HG02885 (cell line): ENCODE results near the gene MAP3K8.
"Not testable (repeated sequence)": the region's sequence is repeated elsewhere in the genome, so short reads cannot be mapped to it uniquely, and the experiment has no call there.

Source experiments
- ATAC-seq: cut with Tn5 transposase; IDR thresholded peaks from one replicate; pipeline ENCODE4 v1.9.1; 2021; ENCODE audit warnings: mild to moderate bottlenecking; ENCODE audit not compliant: unreplicated experiment, poor library complexity

Gene MAP3K8

GRCh38 chr10:30422151-30422695 lies 11.8 kb upstream of the MAP3K8 start:
- no peak for ATAC-seq

DNA sequence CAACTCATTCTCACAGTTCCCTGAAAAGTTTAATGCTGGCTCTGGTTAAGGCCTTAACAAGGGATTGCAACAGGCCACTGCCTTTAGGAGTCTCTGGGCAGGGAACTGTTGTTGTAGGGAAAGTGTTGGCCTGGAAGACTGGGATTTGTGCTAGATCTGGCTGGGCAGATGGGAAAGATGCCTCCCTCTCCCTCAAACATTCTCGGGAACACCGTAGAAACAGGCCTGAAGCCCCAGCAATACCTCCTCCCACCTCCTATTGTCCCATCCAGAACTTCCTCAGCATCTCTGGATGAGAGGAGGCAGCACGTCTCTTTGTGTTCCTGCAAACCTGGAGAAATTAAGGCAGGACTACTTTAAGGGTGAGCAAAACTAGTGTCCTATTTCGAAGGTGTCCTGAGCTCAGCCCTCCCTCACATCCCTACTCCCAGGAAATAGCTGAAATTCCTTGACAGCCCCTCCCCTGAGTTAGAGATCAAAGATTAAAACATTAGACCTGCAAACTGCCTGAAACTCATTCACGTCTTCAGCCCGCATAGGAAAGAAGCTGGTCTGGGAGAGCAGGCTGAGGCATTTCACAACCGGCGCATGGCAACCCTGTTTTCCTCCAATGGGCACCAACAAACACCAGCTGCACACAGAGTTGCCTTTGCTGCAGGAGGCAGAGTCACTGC lies 10.9 kb upstream of the MAP3K8 start:
- no peak for ATAC-seq

GRCh38 chr10:30423655-30424275 lies 10.2 kb upstream of the MAP3K8 start:
- not testable (repeated sequence) for ATAC-seq

DNA sequence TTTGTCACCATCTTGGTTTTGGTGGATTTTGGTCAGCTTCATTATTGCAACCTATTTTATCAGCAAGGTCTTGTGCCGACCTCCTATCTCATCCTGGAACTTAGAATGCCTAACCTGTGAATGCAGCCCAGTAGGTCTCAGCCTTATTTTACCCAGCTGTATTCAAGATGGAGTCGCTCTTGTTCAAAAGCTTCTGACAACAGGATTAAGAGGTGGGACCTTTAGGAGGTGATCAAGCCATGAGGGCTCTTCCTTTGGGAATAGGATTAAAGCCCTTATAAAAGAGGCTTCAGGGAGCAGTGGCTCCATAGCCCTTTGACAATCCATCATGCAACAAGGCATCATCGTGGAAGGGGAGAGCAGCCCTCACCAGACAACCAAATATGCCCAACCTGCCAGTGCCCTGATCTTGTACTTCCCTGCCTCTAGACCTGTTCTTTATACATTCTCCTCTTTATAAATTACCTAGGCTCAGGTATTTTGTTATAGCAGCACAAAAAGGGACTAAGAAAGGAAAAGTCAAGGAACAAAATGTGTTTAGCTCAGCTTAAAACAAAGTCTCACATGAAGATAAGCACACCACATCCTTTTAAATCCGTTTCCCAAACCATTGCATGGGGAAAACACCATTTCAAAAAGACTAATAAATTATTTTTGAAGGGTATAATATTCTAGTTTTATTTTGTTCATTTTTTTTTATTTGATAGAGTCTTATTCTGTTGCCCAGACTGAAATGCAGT lies 8.5 kb upstream of the MAP3K8 start:
- ATAC-seq: no peak

- ATAC-seq: no peak
Measured at GRCh38 chr10:30430544-30431298, 3.3 kb upstream of the MAP3K8 start.

GRCh38 chr10:30431435-30431911 lies 2.5 kb upstream of the MAP3K8 start:
- ATAC-seq: no peak

DNA sequence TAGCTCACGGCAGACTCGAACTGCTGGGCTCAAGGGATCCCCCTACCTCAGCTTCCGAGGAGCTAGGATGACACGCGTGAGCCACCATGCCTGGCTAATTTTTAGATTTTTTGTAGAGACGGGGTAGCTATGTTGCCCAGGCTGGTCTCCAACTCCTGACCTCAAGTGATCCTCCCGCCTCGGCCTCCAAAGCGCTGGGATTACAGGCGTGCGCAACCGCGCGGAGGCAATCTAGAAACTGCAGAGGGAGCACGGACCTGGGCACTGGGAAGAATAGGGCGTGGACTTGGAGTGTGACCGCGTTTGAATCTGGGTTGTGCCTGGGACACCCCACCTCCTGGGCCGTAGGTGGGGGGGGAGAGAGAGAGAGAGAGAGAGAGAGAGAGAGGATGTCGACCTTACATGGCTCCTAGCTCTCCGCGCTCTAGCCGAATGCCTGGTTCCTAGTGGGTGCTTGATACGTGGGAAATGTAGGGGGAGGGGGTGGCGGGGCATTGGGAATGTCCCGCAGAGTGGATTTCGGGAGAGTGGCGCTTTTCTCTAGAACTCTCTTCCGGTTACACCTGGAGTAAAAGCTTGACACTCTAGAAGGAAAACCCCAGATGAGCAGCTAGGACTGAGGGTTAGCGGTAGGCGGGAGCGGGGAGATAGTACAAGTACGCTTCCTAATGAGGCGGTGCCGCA lies 1.2 kb upstream of the MAP3K8 start:
- ATAC-seq: peak; percentile 7

- ATAC-seq: peak; percentile 27
Measured at GRCh38 chr10:30433306-30433729, 666 bp upstream of the MAP3K8 start.

- ATAC-seq: peak; percentile 49
Measured at GRCh38 chr10:30434273-30435072, 489 bp downstream of the MAP3K8 start.

- ATAC-seq: no peak
Measured at GRCh38 chr10:30435073-30435422, 1.1 kb downstream of the MAP3K8 start.

- ATAC-seq: not testable (repeated sequence)
Measured at GRCh38 chr10:30435499-30436167, 1.6 kb downstream of the MAP3K8 start.

GRCh38 chr10:30436191-30436611 lies 2.2 kb downstream of the MAP3K8 start:
- ATAC-seq: no peak

GRCh38 chr10:30436671-30437030 lies 2.7 kb downstream of the MAP3K8 start:
- no peak for ATAC-seq

- no peak for ATAC-seq
Measured at GRCh38 chr10:30437031-30437841, 3.3 kb downstream of the MAP3K8 start.

DNA sequence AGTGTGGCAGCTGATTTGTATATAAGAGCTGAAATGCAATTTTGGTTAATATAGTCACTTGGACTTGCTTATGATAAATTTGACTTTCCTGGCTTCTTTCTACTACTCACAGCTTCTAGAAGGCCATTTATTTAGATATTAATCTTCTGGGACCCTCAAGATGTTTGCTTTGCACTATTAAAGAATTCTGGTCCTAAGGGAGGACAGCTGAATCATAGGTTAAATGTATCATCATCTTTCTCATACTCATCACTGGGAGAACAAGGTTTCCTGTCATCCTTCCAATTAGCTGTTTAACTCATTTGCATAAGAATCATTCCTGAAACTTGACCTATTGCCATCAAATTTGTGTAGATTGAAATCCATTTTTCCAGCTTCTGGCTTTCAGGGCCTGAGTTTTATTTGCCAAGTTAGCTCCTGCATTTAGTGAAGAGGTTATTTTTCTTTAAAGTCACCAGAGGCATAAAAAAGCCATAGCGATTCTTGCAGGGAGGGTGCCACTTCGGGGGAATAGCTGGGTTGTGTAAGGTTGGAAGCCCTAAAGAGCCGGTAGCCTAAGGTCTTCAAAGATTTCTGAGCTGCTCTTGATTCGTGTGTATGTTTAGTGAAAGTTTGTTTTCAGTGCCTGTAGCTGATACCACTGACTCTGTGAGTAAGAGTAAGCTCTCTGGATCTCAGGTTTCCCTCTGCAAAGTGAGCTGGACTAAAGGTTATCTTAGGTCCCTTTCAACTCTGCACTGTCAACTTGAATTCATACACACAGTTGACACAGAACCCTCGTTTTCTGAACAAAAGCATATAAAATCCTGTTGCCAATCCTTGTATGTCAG lies 4.3 kb downstream of the MAP3K8 start:
- no peak for ATAC-seq

DNA sequence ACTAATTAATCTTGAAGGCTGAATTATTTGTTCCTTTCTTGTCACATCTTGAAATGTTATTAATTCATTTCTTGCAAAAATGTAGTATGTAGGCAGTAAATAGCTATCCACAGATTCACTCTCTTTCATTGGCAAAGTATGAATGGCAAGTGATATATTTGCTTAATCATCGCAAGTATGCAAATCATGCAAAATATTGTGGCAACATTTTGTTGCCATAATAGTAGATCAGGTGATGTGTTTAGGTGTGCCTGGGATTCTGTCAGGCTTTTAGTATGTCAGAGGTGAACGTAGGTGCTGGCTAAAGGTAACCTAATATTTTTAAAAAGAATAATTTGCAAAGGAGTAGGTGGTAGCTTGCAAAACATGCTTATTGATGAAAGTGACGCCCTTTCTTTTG lies 5.9 kb downstream of the MAP3K8 start:
- no peak for ATAC-seq
